ENCODE data around the gene MAN2A1. TPM values are rescaled to one million over a fixed set of nuclear protein-coding genes. Genes with fewer than 3 reads are reported as not detected.

The MAN2A1 gene
- polyA plus RNA-seq, 3 donors: 17.0 to 23.0 (median 20.1) TPM

- no peak for TF ChIP-seq CTCF (IDR thresholded peaks at IDR 0.05)
- DNase-seq: no peak
- no peaks in the 10 kb centered on the region for H3K79me2 ChIP-seq (ENCODE audit: insufficient read depth, low read length)
- H3K4me2 ChIP-seq (replicated peaks; ENCODE audit: extremely low read depth, low read length, poor library complexity, severe bottlenecking): no peak overlapping the region
- H3K9me3 ChIP-seq (replicated peaks in 1 of 2; ENCODE audit: control insufficient read depth in 1 of 2, insufficient read depth in 1 of 2, low read length in 2 of 2): no peaks in the 10 kb centered on the region
- Mint-ChIP-seq H3K27me3 (ENCODE audit: low read depth in 3 of 3) (no peaks in the 10 kb centered on the region), H3K36me3 (no peaks in the 10 kb centered on the region), H3K27ac (no peak overlapping the region), H3K4me3 (no peak overlapping the region), H3K9me3 (peaks cover 0 to 5% (median 0%) of the 10 kb centered on the region in 7 donors), H3K4me1 (no peaks in the 10 kb centered on the region)
- H2AFZ ChIP-seq (ENCODE audit: insufficient read depth, low read depth, low read length, poor library complexity, severe bottlenecking): no peak overlapping the region
- H3K36me3 ChIP-seq (replicated peaks in 1 of 2; ENCODE audit: control insufficient read depth in 1 of 2, insufficient read depth in 2 of 2, low read length in 2 of 2): no peaks in the 10 kb centered on the region
- intact Hi-C loops (cut with micrococcal nuclease): no loop called here
- H3K27ac ChIP-seq (ENCODE audit: low read depth in 1 of 2, low read length in 2 of 2): no peak overlapping the region
- no peaks in the 10 kb centered on the region for H3K4me1 ChIP-seq (ENCODE audit: control insufficient read depth in 1 of 2, insufficient read depth in 2 of 2, low read length in 2 of 2)
- H4K20me1 ChIP-seq (ENCODE audit: insufficient read depth, low read length): no peaks in the 10 kb centered on the region
- H3K4me3 ChIP-seq (replicated peaks in 1 of 3; ENCODE audit: low read depth in 2 of 3, low read length in 3 of 3): no peak overlapping the region
- H3K9ac ChIP-seq (ENCODE audit: insufficient read depth, low read length, poor library complexity, severe bottlenecking): no peak overlapping the region
- WGBS (ENCODE audit: insufficient coverage): 92% methylated on average over 3 of the region's 5 CpGs
- no peaks in the 10 kb centered on the region for H3K27me3 ChIP-seq (ENCODE audit: control insufficient read depth in 2 of 2, insufficient read depth in 2 of 2, low read length in 2 of 2)
Measured at GRCh38 chr5:109910874-109911273, 221.1 kb downstream of the MAN2A1 start.

GRCh38 chr5:109911731-109912130 is 222.0 kb downstream of the MAN2A1 start:
- no peaks in the 10 kb centered on the region for H3K4me1 ChIP-seq (ENCODE audit: control insufficient read depth in 1 of 2, insufficient read depth in 2 of 2, low read length in 2 of 2)
- no peaks in the 10 kb centered on the region for H3K4me1 Mint-ChIP-seq
- no peak overlapping the region for H2AFZ ChIP-seq (ENCODE audit: insufficient read depth, low read depth, low read length, poor library complexity, severe bottlenecking)
- intact Hi-C loops (cut with micrococcal nuclease): no loop called here
- no peaks in the 10 kb centered on the region for H3K9me3 ChIP-seq (replicated peaks in 1 of 2; ENCODE audit: control insufficient read depth in 1 of 2, insufficient read depth in 1 of 2, low read length in 2 of 2)
- no peaks in the 10 kb centered on the region for H3K27me3 ChIP-seq (ENCODE audit: control insufficient read depth in 2 of 2, insufficient read depth in 2 of 2, low read length in 2 of 2)
- H3K4me2 ChIP-seq (replicated peaks; ENCODE audit: extremely low read depth, low read length, poor library complexity, severe bottlenecking): no peak overlapping the region
- H3K4me3 Mint-ChIP-seq: no peak overlapping the region
- H3K9me3 Mint-ChIP-seq: peaks cover 0 to 5% (median 0%) of the 10 kb centered on the region in 7 donors
- TF ChIP-seq CTCF (IDR thresholded peaks at IDR 0.05): no peak
- no peak overlapping the region for H3K27ac ChIP-seq (ENCODE audit: low read depth in 1 of 2, low read length in 2 of 2)
- H3K4me3 ChIP-seq (replicated peaks in 1 of 3; ENCODE audit: low read depth in 2 of 3, low read length in 3 of 3): no peak overlapping the region
- H3K9ac ChIP-seq (ENCODE audit: insufficient read depth, low read length, poor library complexity, severe bottlenecking): no peak overlapping the region
- no peaks in the 10 kb centered on the region for H3K36me3 ChIP-seq (replicated peaks in 1 of 2; ENCODE audit: control insufficient read depth in 1 of 2, insufficient read depth in 2 of 2, low read length in 2 of 2)
- no peaks in the 10 kb centered on the region for H3K79me2 ChIP-seq (ENCODE audit: insufficient read depth, low read length)
- DNase-seq: no peak
- no peaks in the 10 kb centered on the region for H4K20me1 ChIP-seq (ENCODE audit: insufficient read depth, low read length)
- no peak overlapping the region for H3K27ac Mint-ChIP-seq
- WGBS (ENCODE audit: insufficient coverage): no CpG with 5 or more reads among the region's 3 CpGs
- H3K27me3 Mint-ChIP-seq (ENCODE audit: low read depth in 3 of 3): no peaks in the 10 kb centered on the region
- no peaks in the 10 kb centered on the region for H3K36me3 Mint-ChIP-seq
